MM.1S (cell line): Measurements from ENCODE around the gene TRABD2B.

Experiments used
- DNase-seq: peaks from one replicate; pipeline ENCODE4 v3.0.0-alpha.2; 2015
- H2AFZ ChIP-seq: fragments of 300-600 bp; sonication (generic); 2 replicates; pipeline ENCODE4 v1.6.0; 2016; ENCODE audit warnings: antibody characterized with exemption, low read length
- H3F3A ChIP-seq: fragments of 300-600 bp; sonication (generic); 2 replicates; pipeline ENCODE4 v1.6.1; 2016; ENCODE audit warnings: mild to moderate bottlenecking, antibody characterized with exemption, low read length, moderate library complexity, mixed read lengths; ENCODE audit not compliant: insufficient read depth
- H3K27ac ChIP-seq: fragments of 300-600 bp; sonication (generic); 2 replicates; pipeline ENCODE4 v1.5.1; 2016; ENCODE audit warnings: mild to moderate bottlenecking, low read length
- H3K27me3 ChIP-seq: fragments of 300-600 bp; sonication (generic); replicated peaks from 2 replicates; pipeline ENCODE4 v1.6.0; 2016; ENCODE audit warnings: low read length; ENCODE audit not compliant: insufficient read depth
- H3K36me3 ChIP-seq: fragments of 300-600 bp; sonication (generic); replicated peaks from 2 replicates; pipeline ENCODE4 v1.6.1; 2016; ENCODE audit warnings: mild to moderate bottlenecking, low read length, mixed read lengths; ENCODE audit not compliant: insufficient read depth
- H3K4me1 ChIP-seq: fragments of 300-600 bp; sonication (generic); 2 replicates; pipeline ENCODE4 v1.6.1; 2016; ENCODE audit warnings: low read length, mixed read lengths
- H3K4me2 ChIP-seq: fragments of 300-600 bp; sonication (generic); 2 replicates; pipeline ENCODE4 v1.6.0; 2016; ENCODE audit warnings: low read depth, low read length
- H3K4me3 ChIP-seq: fragments of 300-600 bp; sonication (generic); 2 replicates; pipeline ENCODE4 v1.5.1; 2016; ENCODE audit warnings: low read length, mixed read lengths
- H3K79me2 ChIP-seq: fragments of 300-600 bp; sonication (generic); 2 replicates; pipeline ENCODE4 v1.6.1; 2016; ENCODE audit warnings: mixed run types, low read length, mixed read lengths
- H3K9ac ChIP-seq: fragments of 300-600 bp; sonication (generic); 2 replicates; pipeline ENCODE4 v1.6.1; 2016; ENCODE audit warnings: low read length, mixed read lengths
- H3K9me2 ChIP-seq: fragments of 300-600 bp; sonication (generic); replicated peaks from 2 replicates; pipeline ENCODE4 v1.6.1; 2016; ENCODE audit warnings: mild to moderate bottlenecking, low read length, mixed read lengths; ENCODE audit not compliant: insufficient read depth
- H3K9me3 ChIP-seq: fragments of 300-600 bp; sonication (generic); replicated peaks from 2 replicates; pipeline ENCODE4 v1.6.1; 2016; ENCODE audit warnings: mild to moderate bottlenecking, low read length, mixed read lengths; ENCODE audit not compliant: insufficient read depth
- H4K20me1 ChIP-seq: fragments of 300-600 bp; sonication (generic); 2 replicates; pipeline ENCODE4 v1.6.1; 2016; ENCODE audit warnings: mild to moderate bottlenecking, low read length, moderate library complexity, mixed read lengths; ENCODE audit not compliant: insufficient read depth
- EZH2 ChIP-seq: fragments of 300-600 bp; sonication (generic); optimal IDR thresholded peaks from 2 replicates; pipeline ENCODE3; 2017; ENCODE audit warnings: low read depth, mild to moderate bottlenecking, antibody characterized with exemption, low read length, mixed read lengths
- EZH2phosphoT487 ChIP-seq: fragments of 300-600 bp; sonication (generic); IDR thresholded peaks from 2 replicates; pipeline ENCODE4 v1.6.1; 2018; ENCODE audit warnings: antibody characterized with exemption, low read length
- TF ChIP-seq, protein P1 (sequence below): fragments of 300-600 bp; sonication (generic); IDR thresholded peaks from 2 replicates; pipeline ENCODE4 v1.5.1; 2016; ENCODE audit warnings: antibody characterized with exemption, low read length, mixed read lengths

The TRABD2B gene

DNA sequence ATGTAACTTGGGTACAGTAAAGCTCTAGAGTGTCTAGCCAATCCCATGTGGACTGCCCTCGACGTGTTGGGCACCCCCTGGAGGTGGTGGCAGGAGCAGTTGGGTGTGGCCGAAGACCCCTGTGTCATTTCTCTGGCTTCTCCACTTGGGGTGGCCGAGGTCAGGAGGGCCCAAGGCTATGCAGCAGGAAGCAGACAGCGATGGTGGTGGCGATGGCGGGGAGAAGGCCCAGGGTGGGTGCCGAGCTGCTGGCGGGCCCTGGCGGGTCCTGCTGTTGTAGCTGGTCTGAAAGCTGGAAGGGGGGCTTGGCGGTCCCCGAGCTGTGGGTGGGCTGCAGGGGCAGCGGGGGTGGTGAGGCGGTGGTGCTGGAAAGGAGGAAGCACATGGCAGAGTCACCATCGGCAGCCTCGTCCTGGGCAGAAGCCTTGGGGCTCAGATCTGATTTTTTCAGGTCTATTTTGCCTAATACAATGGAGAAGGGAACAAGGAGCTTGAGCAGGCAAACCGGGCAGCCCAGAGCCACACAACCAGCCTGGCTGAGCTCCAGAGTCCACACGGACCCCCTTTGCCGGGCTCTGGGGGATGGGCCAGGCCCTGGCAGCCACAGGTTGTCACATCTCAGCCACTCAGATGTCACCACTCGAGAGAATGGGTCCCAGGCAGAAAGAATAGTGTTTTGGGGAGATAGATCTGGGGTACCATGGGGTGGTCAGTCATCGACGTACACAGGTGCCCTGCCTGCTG, 231.3 kb downstream of the TRABD2B start:
- H3K9me2 ChIP-seq: no peaks in the 10 kb centered on the region
- no peak for DNase-seq
- H3K27ac ChIP-seq: no peak overlapping the region
- no peak overlapping the region for H3K4me3 ChIP-seq
- H3K9ac ChIP-seq: no peak overlapping the region
- no peaks in the 10 kb centered on the region for H3F3A ChIP-seq
- no peaks in the 10 kb centered on the region for H3K4me1 ChIP-seq
- no peaks in the 10 kb centered on the region for H3K79me2 ChIP-seq
- no peaks in the 10 kb centered on the region for H4K20me1 ChIP-seq
- H3K36me3 ChIP-seq: no peaks in the 10 kb centered on the region
- H3K9me3 ChIP-seq: no peaks in the 10 kb centered on the region
- no peak overlapping the region for H3K4me2 ChIP-seq
- no peaks in the 10 kb centered on the region for H3K27me3 ChIP-seq
- TF ChIP-seq EZH2 (no peak), EZH2phosphoT487 (no peak)
- no peak overlapping the region for H2AFZ ChIP-seq

DNA sequence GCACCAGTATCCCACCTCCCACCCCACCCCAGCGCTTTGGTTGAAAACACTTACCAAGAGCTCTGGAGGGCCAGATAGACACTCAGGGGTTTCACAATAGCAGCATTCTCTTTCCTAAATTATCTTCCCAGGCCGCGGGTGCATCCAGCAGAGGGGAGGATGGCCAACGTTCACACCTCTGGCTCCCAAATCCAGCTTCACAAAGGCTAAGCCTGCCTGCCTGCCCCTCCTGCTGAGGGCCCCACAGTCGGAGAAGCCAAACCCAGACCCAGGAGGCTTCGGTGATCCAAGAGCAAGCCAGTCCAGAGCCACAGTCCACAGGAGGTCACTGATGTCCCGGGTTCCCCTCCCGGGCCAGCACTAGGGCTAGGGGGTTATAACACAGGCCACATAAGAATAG, 231.9 kb downstream of the TRABD2B start:
- no peaks in the 10 kb centered on the region for H4K20me1 ChIP-seq
- H3F3A ChIP-seq: no peaks in the 10 kb centered on the region
- H3K27me3 ChIP-seq: no peaks in the 10 kb centered on the region
- H3K36me3 ChIP-seq: no peaks in the 10 kb centered on the region
- H3K9ac ChIP-seq: no peak overlapping the region
- H3K79me2 ChIP-seq: no peaks in the 10 kb centered on the region
- DNase-seq: no peak
- H3K4me2 ChIP-seq: no peak overlapping the region
- no peak overlapping the region for H3K4me3 ChIP-seq
- H3K9me3 ChIP-seq: no peaks in the 10 kb centered on the region
- no peak overlapping the region for H3K27ac ChIP-seq
- TF ChIP-seq EZH2phosphoT487: no peak
- TF ChIP-seq, protein P1, sequence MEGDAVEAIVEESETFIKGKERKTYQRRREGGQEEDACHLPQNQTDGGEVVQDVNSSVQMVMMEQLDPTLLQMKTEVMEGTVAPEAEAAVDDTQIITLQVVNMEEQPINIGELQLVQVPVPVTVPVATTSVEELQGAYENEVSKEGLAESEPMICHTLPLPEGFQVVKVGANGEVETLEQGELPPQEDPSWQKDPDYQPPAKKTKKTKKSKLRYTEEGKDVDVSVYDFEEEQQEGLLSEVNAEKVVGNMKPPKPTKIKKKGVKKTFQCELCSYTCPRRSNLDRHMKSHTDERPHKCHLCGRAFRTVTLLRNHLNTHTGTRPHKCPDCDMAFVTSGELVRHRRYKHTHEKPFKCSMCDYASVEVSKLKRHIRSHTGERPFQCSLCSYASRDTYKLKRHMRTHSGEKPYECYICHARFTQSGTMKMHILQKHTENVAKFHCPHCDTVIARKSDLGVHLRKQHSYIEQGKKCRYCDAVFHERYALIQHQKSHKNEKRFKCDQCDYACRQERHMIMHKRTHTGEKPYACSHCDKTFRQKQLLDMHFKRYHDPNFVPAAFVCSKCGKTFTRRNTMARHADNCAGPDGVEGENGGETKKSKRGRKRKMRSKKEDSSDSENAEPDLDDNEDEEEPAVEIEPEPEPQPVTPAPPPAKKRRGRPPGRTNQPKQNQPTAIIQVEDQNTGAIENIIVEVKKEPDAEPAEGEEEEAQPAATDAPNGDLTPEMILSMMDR: no peak
- TF ChIP-seq EZH2: no peak
- H2AFZ ChIP-seq: no peak overlapping the region
- H3K4me1 ChIP-seq: no peaks in the 10 kb centered on the region
- no peaks in the 10 kb centered on the region for H3K9me2 ChIP-seq

- no peaks in the 10 kb centered on the region for H3F3A ChIP-seq
- DNase-seq: no peak
- H3K9me2 ChIP-seq: no peaks in the 10 kb centered on the region
- no peaks in the 10 kb centered on the region for H3K36me3 ChIP-seq
- H3K9me3 ChIP-seq: no peaks in the 10 kb centered on the region
- H2AFZ ChIP-seq: no peak overlapping the region
- H3K27ac ChIP-seq: no peak overlapping the region
- H3K4me3 ChIP-seq: no peak overlapping the region
- H3K27me3 ChIP-seq: no peaks in the 10 kb centered on the region
- H3K9ac ChIP-seq: no peak overlapping the region
- no peak for TF ChIP-seq EZH2phosphoT487
- no peak for TF ChIP-seq EZH2
- TF ChIP-seq, protein P1: no peak
- no peaks in the 10 kb centered on the region for H3K79me2 ChIP-seq
- no peaks in the 10 kb centered on the region for H4K20me1 ChIP-seq
- H3K4me1 ChIP-seq: no peaks in the 10 kb centered on the region
- no peak overlapping the region for H3K4me2 ChIP-seq
Observed at GRCh38 chr1:47764461-47765046, 232.6 kb downstream of the TRABD2B start.
